ENCODE measurements around the gene PPP3CB.

PPP3CB gene

DNA sequence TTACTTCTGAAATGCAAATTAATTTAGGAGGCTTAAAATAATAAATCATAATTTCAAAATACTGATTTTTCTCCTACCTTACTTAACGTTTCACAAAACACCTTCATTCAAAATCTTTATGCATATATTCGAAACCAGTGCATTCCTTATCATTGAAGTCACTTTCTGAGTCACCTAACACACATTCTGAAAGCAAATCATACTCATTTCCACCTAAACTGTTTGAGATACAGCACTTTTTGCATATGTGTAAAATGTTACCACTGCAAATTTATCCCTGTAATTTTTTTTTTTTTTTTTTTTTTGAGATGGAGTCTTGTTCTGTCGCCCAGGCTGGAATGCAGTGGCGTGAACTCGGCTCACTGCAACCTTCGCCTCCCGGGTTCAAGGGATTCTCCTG lies 15.7 kb downstream of the PPP3CB start:
- no peak for DNase-seq (ENCODE audit: low spot score)

DNA sequence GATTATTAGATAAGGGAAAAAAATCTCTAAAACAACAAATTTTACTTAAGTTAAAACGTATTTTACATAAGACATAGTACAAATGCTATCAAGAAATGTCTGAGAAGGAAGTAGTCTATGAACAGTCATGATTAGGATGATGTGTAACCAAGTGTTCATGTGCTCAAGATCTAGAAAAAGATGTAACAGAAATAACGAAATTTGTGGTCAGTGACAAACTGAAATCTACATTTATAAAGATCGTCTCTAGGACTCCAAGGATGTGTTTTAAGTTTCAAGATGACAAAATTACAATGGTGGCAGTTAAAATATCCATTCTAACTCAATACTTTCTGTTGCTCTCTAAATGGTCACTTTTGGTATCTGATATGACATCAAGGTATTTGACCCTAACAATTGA lies 17.2 kb downstream of the PPP3CB start:
- DNase-seq (ENCODE audit: low spot score) = no peak

DNA sequence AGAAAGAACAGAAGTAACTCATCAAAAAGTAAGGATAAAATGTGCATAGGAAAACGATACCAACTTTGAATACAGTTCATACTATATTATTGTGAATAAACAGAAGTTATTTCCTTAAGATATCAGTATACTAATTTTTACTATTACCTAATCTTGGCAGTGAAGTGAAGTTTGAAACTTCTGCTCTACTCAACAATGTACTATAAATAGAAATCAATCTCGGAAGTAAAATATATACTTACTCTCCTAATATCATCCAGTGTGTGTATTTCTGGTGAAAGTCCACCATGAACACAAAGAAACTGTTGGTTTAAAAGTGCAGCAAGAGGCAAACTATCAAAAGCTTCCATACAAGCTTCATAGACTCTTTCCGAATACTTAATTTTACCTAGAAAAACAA lies 24.6 kb downstream of the PPP3CB start:
- DNase-seq (ENCODE audit: low spot score) = no peak

DNA sequence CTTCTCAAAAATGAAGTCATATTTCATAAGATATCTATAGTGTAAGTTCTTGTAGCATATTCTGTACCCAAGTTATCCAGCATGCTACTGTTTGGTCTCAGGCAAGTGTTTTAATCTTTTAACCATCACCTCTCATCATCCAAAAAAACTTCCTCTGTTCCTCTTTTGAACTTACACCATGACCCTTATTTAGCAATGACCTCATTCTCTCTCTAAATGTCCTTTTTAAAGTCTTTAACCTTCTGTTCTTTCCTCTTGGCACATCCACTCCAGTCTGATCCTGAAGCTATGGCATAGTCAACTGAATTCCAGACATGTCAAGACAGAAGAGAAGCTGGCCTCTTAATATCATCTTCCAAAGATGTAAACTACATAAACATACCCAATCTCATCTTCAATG lies 26.2 kb downstream of the PPP3CB start:
- no peak for DNase-seq (ENCODE audit: low spot score)

DNA sequence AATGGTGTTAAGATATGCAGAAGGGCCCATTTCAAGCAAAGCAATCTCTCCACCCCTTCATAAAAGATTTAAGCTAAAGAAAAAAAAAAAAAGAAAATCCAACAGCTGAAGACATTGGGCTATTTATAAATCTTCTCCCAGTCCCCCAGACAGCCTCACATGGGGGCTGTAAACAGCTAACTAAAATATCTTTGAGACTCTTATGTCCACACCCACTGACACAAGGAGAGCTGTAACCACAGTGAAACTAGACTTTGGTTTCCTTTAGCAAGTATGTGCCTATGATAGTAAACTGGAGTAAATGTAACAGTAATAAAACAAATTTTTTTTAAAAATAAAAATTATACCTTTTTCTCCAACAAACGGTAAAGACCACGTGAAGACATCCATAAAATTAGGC lies 28.6 kb downstream of the PPP3CB start:
- DNase-seq (ENCODE audit: low spot score) = no peak

DNA sequence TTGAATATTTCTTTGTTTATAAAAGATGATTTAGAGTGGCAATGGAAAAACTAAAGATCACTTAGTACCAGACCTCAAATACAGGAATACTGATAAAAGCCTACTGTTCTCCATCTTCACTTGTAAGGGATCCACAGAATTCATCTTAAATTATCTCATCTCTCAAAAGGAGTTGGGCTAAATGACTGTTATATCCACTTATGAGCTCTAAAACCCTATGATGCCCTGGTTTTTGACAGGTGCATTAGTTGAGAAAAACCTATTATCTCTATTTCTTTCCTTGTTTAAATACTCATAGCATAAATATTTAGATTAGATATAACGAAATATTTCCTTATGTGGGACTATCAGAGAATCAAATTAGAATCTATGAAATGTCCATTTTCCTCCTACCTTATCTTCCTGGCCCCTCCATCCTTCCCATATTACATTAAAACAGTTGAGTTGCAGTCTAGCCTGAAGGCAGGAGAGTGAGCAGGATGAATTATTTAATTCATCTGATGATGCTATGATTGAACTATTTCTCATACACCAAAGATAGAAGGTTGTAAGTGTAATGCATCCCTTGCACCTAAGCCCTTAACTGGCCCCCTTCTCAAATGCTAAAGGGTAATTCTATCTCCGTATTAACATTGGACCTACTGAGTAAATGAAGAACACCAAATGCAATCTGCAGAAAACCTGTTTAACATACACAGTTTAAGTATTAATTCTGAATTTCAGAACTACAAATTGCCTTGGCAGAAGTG lies 29.7 kb downstream of the PPP3CB start:
- no peak for DNase-seq (ENCODE audit: low spot score)

DNA sequence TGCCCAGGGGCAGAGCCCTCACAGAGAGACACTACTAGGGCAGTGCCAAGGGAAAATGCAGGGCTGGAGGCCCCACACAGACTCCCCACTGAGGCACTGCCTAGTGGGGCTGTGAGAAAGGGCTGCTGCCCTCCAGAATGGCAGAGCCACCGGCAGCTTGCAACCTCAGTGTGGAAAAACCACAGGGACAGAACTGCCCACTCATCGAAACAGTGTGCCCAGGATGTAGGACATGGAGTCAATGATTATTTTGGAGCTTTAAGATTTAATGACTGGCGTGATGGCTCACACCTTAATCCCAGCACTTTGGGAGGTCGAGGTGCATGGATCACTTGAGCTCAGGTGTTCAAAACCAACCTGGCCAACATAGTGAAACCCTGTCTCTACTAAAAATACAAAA lies 34.9 kb downstream of the PPP3CB start:
- DNase-seq (ENCODE audit: low spot score) = no peak

DNA sequence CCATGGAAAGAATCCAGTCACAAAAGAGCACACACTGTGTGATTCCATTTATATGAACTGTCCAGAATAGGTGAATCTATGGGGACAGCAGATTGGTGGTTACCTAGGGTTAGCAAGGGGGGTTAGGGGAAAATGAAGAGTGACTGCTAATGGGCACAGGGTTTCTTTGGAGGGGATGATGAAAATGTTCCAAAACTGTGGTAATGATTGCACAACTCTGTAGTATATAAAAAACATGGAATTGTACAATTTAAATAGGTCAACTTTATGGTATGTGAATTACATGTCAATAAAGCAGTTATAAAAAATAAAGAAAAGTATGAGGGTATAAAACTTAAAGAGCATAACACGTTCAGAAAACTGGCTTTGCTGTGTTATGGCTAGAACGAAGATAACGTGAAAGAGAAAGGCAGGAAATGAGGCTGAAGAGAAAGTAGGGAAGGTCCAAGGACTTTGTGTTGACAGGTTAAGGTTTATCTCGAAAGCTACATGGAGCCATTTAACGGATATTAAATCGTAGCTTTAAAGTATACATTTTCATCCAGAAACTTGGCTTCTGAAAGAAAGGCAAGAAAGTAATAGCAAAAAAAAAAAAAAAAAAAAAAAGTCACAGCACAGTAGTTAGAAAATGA lies 36.0 kb downstream of the PPP3CB start:
- DNase-seq (ENCODE audit: low spot score) = no peak

DNA sequence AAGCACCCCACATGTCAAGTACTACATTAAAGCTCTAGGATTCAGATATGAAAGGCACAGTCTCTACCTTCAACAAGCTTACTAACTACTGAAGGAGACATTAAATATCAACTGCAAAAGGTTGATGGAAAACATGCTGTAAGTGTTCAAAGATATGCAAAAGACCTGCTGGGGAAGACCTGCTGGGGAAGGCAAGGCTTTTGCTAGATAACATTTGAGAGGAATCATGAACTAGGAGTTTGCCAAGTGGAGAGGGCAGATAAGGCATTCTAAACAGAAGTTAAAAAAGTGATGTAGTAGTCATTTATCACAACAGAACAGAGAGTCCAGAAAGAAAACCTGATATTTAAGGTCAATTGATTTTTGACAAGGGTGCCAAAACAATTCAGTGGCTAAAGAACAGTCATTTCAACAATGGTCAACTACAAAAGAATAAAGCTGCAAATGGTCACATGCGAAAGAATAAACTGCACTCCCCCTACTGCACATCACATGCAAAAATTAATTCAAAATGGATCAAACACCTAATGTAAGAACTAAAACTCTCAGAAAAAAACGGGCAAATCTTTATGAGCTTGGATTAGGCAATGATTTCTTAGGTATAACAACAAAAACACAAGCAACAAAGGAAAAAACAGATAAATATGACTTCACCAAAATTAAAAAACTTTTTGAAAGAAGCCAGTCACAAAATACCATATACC lies 39.5 kb downstream of the PPP3CB start:
- DNase-seq (ENCODE audit: low spot score) = no peak

DNA sequence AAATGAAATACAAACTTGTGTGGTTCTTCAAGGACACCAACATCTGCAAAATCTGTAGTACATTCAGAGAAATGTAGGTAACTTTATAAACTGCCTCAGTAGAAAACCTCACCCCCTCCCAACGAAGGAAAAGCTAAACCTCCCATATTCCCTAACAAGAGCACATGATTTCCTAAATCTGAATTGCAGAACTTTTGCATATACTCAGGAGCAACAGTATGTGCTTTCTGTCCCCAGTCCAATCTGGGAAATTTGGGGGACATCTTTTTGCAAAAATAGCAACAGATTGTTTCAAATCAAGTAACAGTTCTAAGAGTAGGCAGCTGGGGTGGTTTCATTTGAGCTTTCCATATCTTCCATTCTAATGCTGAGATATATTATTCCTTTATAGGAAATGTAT lies 46.7 kb downstream of the PPP3CB start:
- no peak for DNase-seq (ENCODE audit: low spot score)

DNA sequence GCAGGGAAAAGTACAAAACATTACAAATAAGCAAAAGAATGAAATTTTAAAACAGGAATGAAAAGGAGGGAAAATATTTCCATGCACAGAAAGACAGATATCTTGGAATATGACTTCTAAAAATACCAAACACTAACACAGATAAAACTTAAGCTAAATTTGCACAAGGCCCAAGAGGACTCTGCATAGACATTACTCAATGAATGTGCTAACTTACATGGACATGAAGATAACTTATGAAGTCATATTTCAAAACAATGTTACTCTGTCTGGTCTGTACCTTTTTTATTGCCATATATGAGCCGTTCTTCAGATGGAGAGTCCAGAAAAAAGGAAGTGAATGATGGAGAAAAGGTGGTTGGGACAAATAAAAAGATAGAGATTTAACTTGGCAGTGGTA lies 47.4 kb downstream of the PPP3CB start:
- no peak for DNase-seq (ENCODE audit: low spot score)

DNA sequence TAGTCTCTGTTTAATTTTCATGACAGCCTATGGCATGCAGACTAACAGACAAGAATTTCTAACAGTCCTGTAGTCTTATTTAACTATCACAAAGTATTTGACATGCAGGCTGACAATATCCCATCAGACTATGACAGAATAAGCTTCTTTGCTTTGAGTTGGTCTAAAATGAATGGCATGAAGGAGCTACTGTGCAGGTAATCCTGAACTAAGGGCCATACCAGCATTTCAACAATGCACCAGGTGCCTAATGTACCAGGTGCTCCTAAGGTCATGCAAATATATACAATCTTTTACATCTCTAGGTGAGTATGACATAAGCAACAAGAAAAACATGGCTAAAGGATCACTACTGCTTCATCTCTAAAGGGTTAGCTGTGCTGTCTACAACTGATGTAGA lies 48.9 kb downstream of the PPP3CB start:
- no peak for DNase-seq (ENCODE audit: low spot score)

DNA sequence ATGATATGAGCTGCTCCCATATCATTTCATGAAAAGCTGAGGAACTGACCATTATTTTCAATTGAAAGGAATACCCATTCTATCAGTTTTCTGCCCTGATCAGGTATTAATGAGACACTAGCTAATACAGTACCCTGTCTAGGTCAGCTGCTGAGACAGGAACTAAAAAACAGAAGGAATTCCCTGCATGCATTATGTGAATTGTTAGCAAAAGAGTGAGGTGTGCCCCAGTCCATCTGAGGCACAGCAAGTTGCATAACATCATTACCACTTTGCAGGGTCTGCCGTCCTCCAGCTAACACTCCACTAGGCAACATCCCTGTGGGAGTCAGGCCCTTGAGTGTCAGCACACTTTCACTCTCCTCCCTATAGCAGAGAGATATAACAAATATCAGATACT lies 51.4 kb downstream of the PPP3CB start:
- no peak for DNase-seq (ENCODE audit: low spot score)

DNA sequence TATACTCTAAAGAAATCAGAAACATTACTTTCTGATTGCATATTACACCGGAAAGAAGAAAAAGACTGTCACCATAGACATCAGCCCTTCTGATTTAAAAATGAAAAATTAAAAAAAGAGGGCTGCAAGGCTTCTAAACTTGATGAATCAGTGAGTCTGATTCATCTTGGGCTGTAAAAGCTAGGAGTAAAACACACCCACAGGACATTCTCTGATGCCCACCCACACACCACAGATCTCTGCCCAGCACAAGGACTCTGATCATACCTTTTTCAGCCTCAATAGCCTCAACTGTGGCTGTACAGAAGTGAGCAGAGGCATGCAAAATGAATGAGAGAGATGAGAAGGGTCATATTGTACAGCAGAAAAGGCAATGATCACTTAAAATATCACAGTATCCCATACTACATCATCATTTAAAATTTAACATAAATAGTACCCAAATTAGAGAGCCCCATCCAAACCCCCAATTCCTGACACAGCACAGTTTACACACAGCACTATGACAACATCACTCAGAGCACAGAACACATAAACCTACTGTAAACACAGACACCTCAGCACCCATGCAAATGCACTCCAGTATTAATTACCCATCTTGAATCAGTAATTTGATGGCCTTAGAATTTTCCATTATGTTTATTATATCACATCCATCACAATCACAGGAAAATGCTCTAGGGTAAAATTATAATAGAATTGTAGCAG lies 56.1 kb downstream of the PPP3CB start:
- no peak for DNase-seq (ENCODE audit: low spot score)

DNA sequence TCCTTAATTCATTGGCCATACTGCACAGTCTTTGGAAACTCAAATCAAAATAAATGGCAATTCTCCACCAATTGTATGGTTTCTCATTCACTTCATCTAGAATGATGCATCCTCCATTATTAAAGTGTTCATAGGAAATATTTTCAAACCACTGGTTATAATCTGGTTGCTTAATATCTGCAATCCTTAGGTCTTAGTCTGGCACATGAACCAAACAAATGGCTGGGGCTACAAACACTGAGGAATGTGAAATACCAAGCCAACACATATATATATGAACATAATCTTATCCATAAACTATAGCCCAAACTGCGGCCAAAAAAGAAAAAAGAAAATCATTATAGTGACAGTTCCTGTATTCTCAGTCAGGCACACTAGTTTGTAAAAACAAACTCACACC lies 56.8 kb downstream of the PPP3CB start:
- DNase-seq (ENCODE audit: low spot score) = no peak

DNA sequence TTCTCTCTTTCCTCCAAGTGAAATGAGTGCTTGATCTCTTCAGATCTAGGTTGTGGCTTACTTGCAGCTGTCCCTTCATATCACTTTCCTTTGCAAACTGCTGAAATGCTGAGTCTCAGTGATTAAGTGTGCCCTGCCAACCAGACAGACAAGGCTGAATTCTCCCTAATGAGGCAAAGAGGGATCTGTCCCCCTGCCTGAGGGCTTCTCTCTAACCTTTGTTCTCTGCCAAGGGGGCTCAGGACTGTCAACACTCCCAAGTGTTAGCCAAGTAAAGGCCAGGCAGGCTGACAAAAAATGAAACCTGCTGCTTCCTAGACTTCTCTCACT lies 62.3 kb downstream of the PPP3CB start, which contains the start of gene MSS51:
Gene MSS51 (minus strand): TSS at position 24 of the 330 bp plus-strand sequence. CDS start 5,277 bp downstream, outside the sequence.
- DNase-seq (ENCODE audit: low spot score) = no peak

DNA sequence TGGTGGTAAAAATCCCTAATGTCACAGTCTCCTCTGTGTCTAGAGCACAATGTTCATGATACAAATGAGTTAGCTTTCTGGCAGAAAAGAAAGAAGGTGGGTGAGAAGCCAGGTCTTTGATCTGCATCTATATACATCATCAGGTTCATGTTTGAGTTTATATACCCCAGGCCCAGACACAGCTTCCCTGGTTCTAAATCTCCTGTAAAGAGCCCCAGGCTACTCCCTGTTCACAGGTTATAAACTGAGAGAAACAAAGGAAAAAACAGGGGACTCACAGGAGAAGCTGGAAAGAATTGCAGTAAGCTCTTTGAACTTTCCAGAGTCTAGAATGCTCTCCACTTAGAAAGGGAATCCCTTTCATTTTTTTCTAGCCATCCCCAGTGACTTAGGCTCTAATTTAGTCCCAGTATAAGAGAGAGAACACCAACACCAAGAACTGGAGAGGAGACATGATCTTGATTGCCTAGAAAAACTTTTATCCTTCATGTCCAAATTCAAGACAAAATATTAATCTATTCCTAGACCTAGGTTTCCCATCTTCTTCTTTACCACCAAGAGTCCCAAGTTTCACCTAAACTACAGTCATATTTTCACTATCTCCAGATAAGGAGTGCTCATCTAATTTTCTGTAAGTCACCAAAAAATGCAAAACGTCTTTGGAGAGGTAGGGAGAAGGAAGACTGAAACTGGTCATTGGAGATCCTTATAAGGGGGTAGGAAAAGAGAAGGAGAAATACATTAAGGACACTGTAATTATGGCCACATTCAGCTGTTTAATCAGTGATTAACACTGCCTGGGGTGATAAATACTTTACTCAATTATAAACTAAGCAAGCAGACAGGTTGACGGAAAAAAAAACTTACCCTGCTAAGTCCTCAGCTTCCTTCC lies 62.9 kb downstream of the PPP3CB start:
- DNase-seq (ENCODE audit: low spot score) = no peak

DNA sequence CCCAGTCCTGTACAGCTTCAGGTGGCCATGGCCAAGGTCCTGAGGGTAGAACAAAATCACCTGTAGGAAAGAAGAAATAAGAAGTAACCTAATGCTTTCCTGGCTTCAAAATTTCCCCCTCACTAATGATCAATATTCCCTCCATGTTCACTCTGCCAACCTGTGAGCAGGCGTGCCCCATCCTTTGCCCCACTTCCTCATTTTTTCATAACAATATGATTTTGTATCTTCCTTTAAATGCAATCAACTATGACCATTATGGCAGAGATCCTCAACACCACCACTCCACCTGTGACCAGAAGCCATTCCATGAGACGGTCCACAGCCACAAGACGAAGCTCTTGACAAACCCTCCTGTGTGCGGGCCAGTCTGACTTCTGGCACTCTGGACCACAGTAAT lies 69.5 kb downstream of the PPP3CB start:
- DNase-seq (ENCODE audit: low spot score) = no peak

DNA sequence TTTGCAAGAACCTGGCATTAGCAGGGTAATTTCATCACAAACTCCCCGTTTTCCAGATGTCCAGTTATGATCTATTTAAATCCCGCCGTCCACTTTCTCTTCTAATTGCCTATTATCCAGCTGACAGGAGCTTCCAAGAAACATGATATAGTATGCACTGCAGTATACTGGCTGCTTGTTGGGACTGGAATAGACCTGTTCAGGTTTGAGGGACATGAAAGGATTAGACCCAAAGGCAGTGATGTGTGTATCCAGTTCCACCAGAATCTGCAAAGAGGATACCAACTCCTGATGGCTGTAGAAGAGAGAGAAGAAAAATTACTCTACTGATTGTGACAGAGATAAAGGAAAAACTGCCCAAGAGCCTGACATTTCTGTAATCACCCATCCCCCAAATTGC lies 71.3 kb downstream of the PPP3CB start:
- no peak for DNase-seq (ENCODE audit: low spot score)

DNA sequence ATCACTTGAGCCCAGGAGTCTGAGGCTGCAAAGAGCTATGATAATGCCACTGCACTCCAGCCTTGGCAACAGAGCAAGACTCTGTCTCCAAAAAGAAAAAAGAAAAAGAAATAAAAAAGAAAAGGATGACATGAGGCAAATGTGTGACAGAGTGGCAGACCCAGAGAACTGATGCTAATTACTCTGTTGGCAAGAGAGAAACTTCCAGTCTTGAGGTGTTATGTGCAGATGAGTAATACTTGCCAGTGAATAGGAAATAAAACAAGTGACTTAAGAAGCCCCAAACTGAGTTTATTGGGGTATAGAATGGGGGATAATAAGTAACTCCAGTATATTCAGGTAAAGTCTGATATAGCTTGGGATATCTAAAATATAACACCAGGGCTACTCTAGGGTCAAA lies 72.5 kb downstream of the PPP3CB start:
- no peak for DNase-seq (ENCODE audit: low spot score)

DNA sequence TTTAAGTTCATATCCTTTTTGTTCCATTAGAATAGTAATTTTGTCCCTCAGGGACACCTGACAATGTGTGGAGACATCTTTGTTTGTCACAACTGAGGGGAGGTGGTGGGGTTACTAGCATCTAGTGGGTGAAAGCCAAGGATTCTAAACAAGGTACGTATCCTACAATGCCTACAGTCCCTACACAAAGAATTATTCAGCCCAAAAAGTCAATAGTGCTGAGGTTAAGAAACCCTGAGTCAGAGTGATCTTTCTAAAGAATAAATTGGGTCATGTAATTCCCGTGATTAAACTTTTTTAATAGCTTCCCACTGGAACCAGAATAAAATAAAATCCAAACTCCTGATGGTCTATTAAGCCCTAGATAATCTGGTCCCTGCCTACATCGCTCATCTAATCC lies 79.3 kb downstream of the PPP3CB start:
- no peak for DNase-seq (ENCODE audit: low spot score)
